Gastrocnemius medialis (tissue), 4 donors: ENCODE data around the gene KATNB1. TPM values are rescaled to one million over a fixed set of nuclear protein-coding genes. Genes with fewer than 3 reads are reported as not detected.
"Not testable (repeated sequence)": the region's sequence is repeated elsewhere in the genome, so short reads cannot be mapped to it uniquely, and the experiment has no call there.

ENCODE experiments used
- ATAC-seq, 2 donors: fragments of 150-250 bp; one replicate each; pipeline ENCODE4 v1.9.1; 2016
- DNase-seq, 2 donors: peaks; one replicate each; pipeline ENCODE4 v3.0.0-alpha.2; 2019
- H3K27ac ChIP-seq, 4 donors: fragments of 200-600 bp; sonication (generic); 1 replicate in 1 of 4; 2 replicates in 3 of 4; pipeline ENCODE4 v1.5.1; 2016 to 2018; ENCODE audit warnings: mild to moderate bottlenecking in 2 of 4, moderate library complexity in 1 of 4
- H3K27me3 ChIP-seq, 3 donors: fragments of 200-600 bp; sonication (generic) in 2 of 3; 1 replicate in 1 of 3; 2 replicates in 2 of 3; pipeline versions ENCODE4 v1.5.1 to v1.6.0; 2016 to 2019; ENCODE audit warnings: mild to moderate bottlenecking in 1 of 3, moderate library complexity in 1 of 3
- H3K36me3 ChIP-seq, 2 donors: fragments of 200-600 bp; sonication (generic) in 1 of 2; one replicate each; pipeline ENCODE4 v1.5.1; 2017 to 2018
- H3K4me1 ChIP-seq, 2 donors: fragments of 200-600 bp; sonication (generic) in 1 of 2; one replicate each; pipeline ENCODE4 v1.5.1; 2016 to 2017; ENCODE audit warnings: mild to moderate bottlenecking in 2 of 2
- H3K4me3 ChIP-seq, 4 donors: fragments of 200-600 bp; sonication (generic) in 3 of 4; 1 replicate in 1 of 4; 2 replicates in 3 of 4; pipeline ENCODE4 v1.5.1; 2016 to 2019; ENCODE audit warnings: mild to moderate bottlenecking in 2 of 4
- H3K9me3 ChIP-seq, 3 donors: fragments of 200-600 bp; sonication (generic) in 2 of 3; 1 replicate in 1 of 3; 2 replicates in 2 of 3; pipeline ENCODE4 v1.5.1; 2016 to 2019
- POLR2A ChIP-seq, 2 donors: fragments of 450-650 bp; IDR thresholded peaks; one replicate each; pipeline ENCODE4 v1.6.1; 2017; ENCODE audit warnings: antibody characterized with exemption in 2 of 2, mild to moderate bottlenecking in 2 of 2, moderate library complexity in 2 of 2
- in situ Hi-C, 4 donors: fragments of 200-750 bp; cut with MboI; loops; one replicate each; pipeline versions ENCODE4 v1.15.0 to v1.8.0; 2017; ENCODE audit warnings: low sequenced_read_pairs in 4 of 4
- intact Hi-C: fragments of 100-400 bp; cut with DNase I; formaldehyde crosslinking; loops from one replicate; pipeline ENCODE4 v1.15.1; 2023; ENCODE audit warnings: low total_unique reads
- total RNA-seq, 4 donors: library from RNA; depleted of rRNA; stranded (reverse); fragments of >200 nt; gene quantifications; one replicate each; pipeline versions ENCODE4 v1.1.0 to v1.2.3, GENCODE V29; 2016
- TF ChIP-seq, protein P1 (sequence below), 5 experiments: fragments of 450-650 bp in 3 of 5; fragments of 200-600 bp in 2 of 5; sonication (generic) in 2 of 5; IDR thresholded peaks in 4 of 5; conservative IDR thresholded peaks in 1 of 5; 1 replicate in 4 of 5; 2 replicates in 1 of 5; pipeline ENCODE4 v1.5.1; 2016 to 2019; ENCODE audit warnings: antibody characterized with exemption in 5 of 5, mild to moderate bottlenecking in 3 of 5, moderate library complexity in 3 of 5

Gene KATNB1
- total RNA-seq, 4 donors from 2014 or later: 10.7 to 18.0 (median 14.2) TPM

GRCh38 chr16:57781741-57782606 lies 46.4 kb downstream of the KATNB1 start:
- no peak for TF ChIP-seq POLR2A (IDR thresholded peaks at IDR 0.05)
- TF ChIP-seq, protein P1, sequence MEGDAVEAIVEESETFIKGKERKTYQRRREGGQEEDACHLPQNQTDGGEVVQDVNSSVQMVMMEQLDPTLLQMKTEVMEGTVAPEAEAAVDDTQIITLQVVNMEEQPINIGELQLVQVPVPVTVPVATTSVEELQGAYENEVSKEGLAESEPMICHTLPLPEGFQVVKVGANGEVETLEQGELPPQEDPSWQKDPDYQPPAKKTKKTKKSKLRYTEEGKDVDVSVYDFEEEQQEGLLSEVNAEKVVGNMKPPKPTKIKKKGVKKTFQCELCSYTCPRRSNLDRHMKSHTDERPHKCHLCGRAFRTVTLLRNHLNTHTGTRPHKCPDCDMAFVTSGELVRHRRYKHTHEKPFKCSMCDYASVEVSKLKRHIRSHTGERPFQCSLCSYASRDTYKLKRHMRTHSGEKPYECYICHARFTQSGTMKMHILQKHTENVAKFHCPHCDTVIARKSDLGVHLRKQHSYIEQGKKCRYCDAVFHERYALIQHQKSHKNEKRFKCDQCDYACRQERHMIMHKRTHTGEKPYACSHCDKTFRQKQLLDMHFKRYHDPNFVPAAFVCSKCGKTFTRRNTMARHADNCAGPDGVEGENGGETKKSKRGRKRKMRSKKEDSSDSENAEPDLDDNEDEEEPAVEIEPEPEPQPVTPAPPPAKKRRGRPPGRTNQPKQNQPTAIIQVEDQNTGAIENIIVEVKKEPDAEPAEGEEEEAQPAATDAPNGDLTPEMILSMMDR (IDR thresholded peaks at IDR 0.05 in 4 of 5, conservative IDR thresholded peaks at IDR 0.05 in 1 of 5): no peak
- intact Hi-C loops: no loop called here
- no peak overlapping the region for H3K4me3 ChIP-seq
- DNase-seq: no peak
- H3K4me1 ChIP-seq: peaks cover 8 to 9% of the 10 kb centered on the region in 2 donors
- H3K9me3 ChIP-seq: no peaks in the 10 kb centered on the region
- no peak overlapping the region for H3K27ac ChIP-seq
- ATAC-seq: no peak
- H3K36me3 ChIP-seq: no peaks in the 10 kb centered on the region
- in situ Hi-C loops: no loop called here
- H3K27me3 ChIP-seq: no peaks in the 10 kb centered on the region

GRCh38 chr16:57782607-57783055 lies 47.1 kb downstream of the KATNB1 start:
- DNase-seq, H3K36me3 ChIP-seq: not testable (repeated sequence)

DNA sequence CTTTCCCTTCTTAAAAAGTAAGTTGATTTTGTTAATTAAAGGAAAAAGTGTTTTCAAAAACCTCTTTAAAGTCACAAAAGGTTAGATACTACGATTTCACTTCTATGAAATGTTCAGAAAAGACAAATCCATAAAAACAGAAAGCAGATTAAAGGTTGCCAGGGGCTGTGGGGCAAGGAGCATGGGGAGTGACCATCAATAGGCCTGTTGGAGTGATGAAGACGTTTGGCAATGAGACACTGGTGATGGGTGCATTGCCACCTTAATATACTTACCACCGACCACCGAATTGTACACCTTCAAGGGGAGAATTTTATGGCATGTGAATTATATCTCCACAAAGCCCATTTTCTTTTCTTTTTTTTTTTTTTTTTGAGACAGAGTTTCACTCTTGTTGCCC lies 47.5 kb downstream of the KATNB1 start:
- in situ Hi-C loops (no loop called here), intact Hi-C loops (no loop called here)
- no peaks in the 10 kb centered on the region for H3K27me3 ChIP-seq
- H3K27ac ChIP-seq: no peak overlapping the region
- DNase-seq: no peak
- TF ChIP-seq, protein P1 (IDR thresholded peaks at IDR 0.05 in 4 of 5, conservative IDR thresholded peaks at IDR 0.05 in 1 of 5): no peak
- no peak for TF ChIP-seq POLR2A (IDR thresholded peaks at IDR 0.05)
- no peak for ATAC-seq
- H3K4me1 ChIP-seq: peaks cover 15 to 20% of the 10 kb centered on the region in 2 donors
- H3K36me3 ChIP-seq: no peaks in the 10 kb centered on the region
- no peak overlapping the region for H3K4me3 ChIP-seq
- no peaks in the 10 kb centered on the region for H3K9me3 ChIP-seq

More at GRCh38 chr16:57782607-57783055, 47.1 kb downstream of the KATNB1 start:
- ATAC-seq, H3K27ac ChIP-seq, intact Hi-C loops, H3K9me3 ChIP-seq, H3K4me3 ChIP-seq, H3K27me3 ChIP-seq, in situ Hi-C loops: not testable (repeated sequence)
- H3K4me1 ChIP-seq: peaks cover 10 to 15% of the 10 kb centered on the region in 2 donors

DNA sequence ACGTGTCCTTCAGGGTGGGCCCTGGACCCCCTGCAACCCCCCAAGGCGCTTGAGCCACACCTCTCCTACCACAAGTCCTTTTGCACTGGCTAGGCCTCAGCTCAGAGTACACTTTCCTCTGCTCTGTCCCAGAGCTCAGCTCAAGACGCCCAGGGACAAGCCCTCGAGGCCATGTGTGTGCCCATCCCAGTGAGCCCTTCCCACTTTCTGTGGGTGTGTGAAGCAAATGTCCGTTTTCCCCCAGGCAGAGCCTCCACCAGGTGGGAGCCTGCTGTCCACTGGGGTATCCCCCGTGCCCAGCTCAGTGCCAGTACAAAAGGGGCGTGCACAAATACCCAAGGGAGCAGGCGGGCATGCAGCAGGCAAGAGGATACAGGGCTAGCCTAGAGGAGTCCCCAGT lies 48.3 kb downstream of the KATNB1 start:
- Histone ChIP-seq H3K9me3 (no peaks in the 10 kb centered on the region), H3K36me3 (no peaks in the 10 kb centered on the region), H3K4me3 (no peak overlapping the region), H3K27me3 (no peaks in the 10 kb centered on the region), H3K27ac (no peak overlapping the region), H3K4me1 (peaks cover 15 to 21% of the 10 kb centered on the region in 2 donors)
- DNase-seq (no peak), ATAC-seq (no peak)
- intact Hi-C loops (no loop called here), in situ Hi-C loops (no loop called here)
- no peak for TF ChIP-seq POLR2A (IDR thresholded peaks at IDR 0.05)
- TF ChIP-seq, protein P1 (IDR thresholded peaks at IDR 0.05 in 4 of 5, conservative IDR thresholded peaks at IDR 0.05 in 1 of 5): no peak

- no peak overlapping the region for H3K27ac ChIP-seq
- DNase-seq (no peak), ATAC-seq (no peak)
- peaks cover 15 to 21% of the 10 kb centered on the region in 2 donors for H3K4me1 ChIP-seq
- H3K4me3 ChIP-seq: no peak overlapping the region
- intact Hi-C loops: no loop called here
- in situ Hi-C loops: no loop called here
- no peaks in the 10 kb centered on the region for H3K27me3 ChIP-seq
- H3K9me3 ChIP-seq: no peaks in the 10 kb centered on the region
- no peaks in the 10 kb centered on the region for H3K36me3 ChIP-seq
- TF ChIP-seq, protein P1 (IDR thresholded peaks at IDR 0.05 in 4 of 5, conservative IDR thresholded peaks at IDR 0.05 in 1 of 5): no peak
- TF ChIP-seq POLR2A (IDR thresholded peaks at IDR 0.05): no peak
Measured at GRCh38 chr16:57784334-57784733, 48.8 kb downstream of the KATNB1 start.
